Fibroblast of gingiva (primary cell): ENCODE data around the gene NADK.
"Not testable (repeated sequence)": the region's sequence is repeated elsewhere in the genome, so short reads cannot be mapped to it uniquely, and the experiment has no call there.

Experiments used
- DNase-seq: peaks from one replicate; pipeline ENCODE4 v3.0.0-alpha.2; 2011; ENCODE audit warnings: low read depth

Gene NADK

GRCh38 chr1:1763657-1764621 is 14.3 kb downstream of the NADK start:
- DNase-seq = peak; percentile 99

GRCh38 chr1:1761504-1762376 is 16.5 kb downstream of the NADK start:
- no peak for DNase-seq

- DNase-seq = no peak
These were observed 17.6 kb downstream of the NADK start for GRCh38 chr1:1760715-1761114.

- no peak for DNase-seq
These were observed 18.0 kb downstream of the NADK start for GRCh38 chr1:1760345-1760650.

GRCh38 chr1:1759456-1760344 is 18.6 kb downstream of the NADK start:
- DNase-seq = no peak

- DNase-seq = no peak
These were observed 19.4 kb downstream of the NADK start for GRCh38 chr1:1758692-1759455.

GRCh38 chr1:1758059-1758621 is 20.1 kb downstream of the NADK start:
- DNase-seq = no peak

GRCh38 chr1:1757422-1758058 is 20.7 kb downstream of the NADK start:
- DNase-seq = no peak

GRCh38 chr1:1756661-1757421 is 21.4 kb downstream of the NADK start:
- DNase-seq = no peak

- DNase-seq = no peak
These were observed 22.4 kb downstream of the NADK start for GRCh38 chr1:1755852-1756251.

- DNase-seq = no peak
These were observed 22.8 kb downstream of the NADK start for GRCh38 chr1:1755426-1755825.

- DNase-seq = no peak
These were observed 24.0 kb downstream of the NADK start for GRCh38 chr1:1754051-1754815.

GRCh38 chr1:1753607-1754005 is 24.7 kb downstream of the NADK start:
- DNase-seq = no peak

GRCh38 chr1:1752636-1753606 is 25.3 kb downstream of the NADK start:
- no peak for DNase-seq

- DNase-seq = no peak
These were observed 26.1 kb downstream of the NADK start for GRCh38 chr1:1752190-1752589.

- DNase-seq = not testable (repeated sequence)
These were observed 28.3 kb downstream of the NADK start for GRCh38 chr1:1749941-1750340.

GRCh38 chr1:1748686-1749321 is 29.5 kb downstream of the NADK start:
- DNase-seq = no peak
